ENCODE data around the gene HSPA12B.

DNA sequence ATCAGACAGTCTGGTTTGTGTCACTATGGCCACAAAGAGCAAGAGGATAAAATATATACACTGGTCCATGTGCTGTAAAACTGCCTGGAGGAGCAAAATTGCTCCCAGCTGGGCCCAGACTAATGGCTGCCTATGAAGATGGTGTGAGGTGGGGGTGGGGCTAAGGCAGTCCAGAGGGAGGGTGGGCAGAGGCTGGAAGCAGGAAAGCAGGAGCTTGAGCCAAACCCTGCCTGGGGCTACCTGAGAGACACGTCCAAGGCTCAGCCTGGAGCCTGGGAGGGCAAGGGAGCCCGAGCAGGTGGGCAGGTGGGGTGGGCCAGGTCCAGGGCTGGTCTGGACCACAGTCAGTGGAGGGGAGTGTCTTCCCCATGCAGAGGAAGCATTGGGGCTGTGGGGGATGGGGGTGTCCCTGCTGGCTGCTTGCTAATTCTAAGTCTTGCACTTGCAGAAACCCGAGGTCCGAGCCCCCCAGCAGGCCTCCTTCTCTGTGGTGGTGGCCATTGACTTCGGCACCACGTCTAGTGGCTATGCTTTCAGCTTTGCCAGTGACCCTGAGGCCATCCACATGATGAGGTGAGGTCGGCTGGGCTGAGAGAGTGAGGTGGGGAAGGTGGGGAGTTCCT lies 9.5 kb downstream of the HSPA12B start:
- no peak for TF ChIP-seq EZH2 (IDR thresholded peaks at IDR 0.05)
- TF ChIP-seq POLR2AphosphoS5 (IDR thresholded peaks at IDR 0.05; ENCODE audit: borderline replicate concordance, low read depth, low read length): no peak
- no peak for TF ChIP-seq FOXP2 (optimal IDR thresholded peaks at IDR 0.05; ENCODE audit: control extremely low read depth, extremely low read length, insufficient read depth)
